Inflammatory macrophage treated with lipopolysaccharide for 1 hour (primary cell): ENCODE results near the gene RRP15.
A peak's percentile ranks its signal among the peaks of the same experiment; 100 is the strongest.

Experiments used
- DNase-seq, 2 donors: peaks; one replicate each; pipeline ENCODE4 v3.0.0-alpha.2; 2020 to 2022

Gene RRP15

DNA sequence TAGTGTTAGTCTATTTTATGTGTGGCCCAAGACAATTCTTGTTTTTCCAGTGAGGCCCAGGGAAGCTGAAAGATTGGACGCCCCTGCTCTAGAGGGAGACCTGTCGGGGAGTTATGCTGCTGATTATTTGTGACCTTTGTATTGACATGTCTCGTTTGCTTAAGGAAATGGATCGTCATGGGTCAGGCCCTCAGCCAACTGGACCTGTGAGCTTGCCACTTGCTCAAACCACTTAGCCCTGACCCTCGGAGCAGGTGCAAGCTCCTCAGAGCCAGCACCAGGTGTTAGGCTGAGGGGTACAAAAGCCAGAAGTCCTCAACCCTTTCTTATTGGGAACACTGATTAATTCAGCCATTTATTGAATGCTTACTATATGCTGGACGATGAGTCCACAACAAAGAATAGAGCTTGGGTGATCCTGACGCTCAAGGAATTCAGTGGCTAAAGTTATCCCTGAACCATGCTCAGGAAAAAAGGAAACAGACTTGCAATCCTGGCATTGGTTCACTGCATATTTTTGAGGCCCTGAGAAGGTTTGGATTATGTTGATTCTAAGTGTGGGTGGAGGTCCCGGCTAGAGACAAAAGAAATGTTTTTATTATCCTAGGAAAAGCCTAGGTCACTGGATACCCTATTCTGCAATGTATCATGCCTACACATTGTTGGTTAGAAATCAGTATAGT, 79.1 kb downstream of the RRP15 start:
- DNase-seq: no peak

DNA sequence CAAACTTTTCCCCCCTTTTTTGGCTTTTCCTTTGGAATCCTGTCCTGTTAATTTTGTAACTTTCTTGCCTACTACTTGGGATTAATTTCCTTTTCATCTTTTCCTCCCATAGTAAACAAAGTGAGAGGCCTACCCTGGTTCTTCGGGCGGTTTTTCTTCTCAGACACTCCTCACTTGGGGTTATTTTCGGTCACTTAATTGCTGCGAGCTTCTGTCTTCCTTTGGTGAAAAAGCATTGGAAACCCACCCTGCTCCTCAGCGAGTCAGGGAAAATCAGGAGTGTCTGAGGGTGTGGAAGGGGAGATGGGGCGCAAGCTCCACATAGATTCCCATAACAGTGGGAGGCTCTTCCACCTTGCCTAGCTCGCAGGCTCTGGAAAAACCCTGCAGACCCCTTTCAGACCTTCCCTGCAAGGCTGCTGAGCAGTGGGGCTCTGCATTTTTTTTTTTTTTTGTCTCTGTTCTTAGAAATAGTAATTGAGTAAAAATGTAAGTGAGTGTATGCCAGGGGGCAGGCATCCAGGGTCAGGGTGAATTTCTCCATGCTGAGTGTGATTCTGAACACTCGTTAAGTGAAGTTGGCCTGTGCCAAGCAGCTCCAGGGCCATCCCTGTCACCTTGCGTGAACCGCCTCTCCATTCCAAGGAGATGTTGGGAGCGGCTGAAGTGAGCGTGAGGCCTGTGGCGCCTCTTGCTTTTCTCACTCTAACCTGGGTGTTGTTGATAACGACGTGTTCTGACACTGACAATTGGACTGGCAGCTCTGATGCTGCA, 80.3 kb downstream of the RRP15 start:
- no peak for DNase-seq

DNA sequence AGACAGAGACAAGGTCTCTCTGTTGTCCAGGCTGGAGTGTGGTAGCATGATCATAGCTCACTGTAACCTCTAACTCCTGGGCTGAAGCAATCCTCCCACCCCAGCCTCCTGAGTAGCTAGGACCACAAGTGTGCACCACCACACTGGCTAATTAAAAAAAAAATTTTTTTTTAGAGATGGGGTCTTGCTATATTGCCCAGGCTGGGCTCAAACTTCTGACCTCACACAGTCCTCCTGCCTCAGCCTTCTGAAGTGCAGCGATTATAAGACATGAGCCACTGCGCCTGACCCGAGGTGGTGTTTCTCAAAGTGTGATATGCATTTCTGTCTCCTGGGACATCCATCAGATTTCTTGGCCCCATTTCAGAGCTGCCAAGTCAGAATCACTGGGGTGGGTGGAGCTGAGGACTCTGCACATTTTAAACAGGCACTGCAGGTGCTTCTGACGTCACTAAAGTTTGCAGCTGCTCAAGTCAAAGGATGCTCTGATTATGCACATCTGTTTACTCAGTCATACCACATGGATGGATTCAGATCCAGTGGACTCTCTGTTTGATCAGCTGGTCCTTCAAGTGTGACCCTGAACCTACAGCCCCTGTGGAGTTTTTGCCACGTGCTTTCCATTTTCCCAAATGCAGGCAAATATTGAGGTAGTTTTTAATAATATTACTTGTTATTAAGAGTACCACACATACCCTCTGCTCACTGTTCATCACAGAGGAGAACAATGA, 81.4 kb downstream of the RRP15 start:
- no peak for DNase-seq

GRCh38 chr1:218367118-218367517, 82.0 kb downstream of the RRP15 start:
- no peak for DNase-seq

GRCh38 chr1:218368686-218369085, 83.6 kb downstream of the RRP15 start:
- DNase-seq: no peak

DNA sequence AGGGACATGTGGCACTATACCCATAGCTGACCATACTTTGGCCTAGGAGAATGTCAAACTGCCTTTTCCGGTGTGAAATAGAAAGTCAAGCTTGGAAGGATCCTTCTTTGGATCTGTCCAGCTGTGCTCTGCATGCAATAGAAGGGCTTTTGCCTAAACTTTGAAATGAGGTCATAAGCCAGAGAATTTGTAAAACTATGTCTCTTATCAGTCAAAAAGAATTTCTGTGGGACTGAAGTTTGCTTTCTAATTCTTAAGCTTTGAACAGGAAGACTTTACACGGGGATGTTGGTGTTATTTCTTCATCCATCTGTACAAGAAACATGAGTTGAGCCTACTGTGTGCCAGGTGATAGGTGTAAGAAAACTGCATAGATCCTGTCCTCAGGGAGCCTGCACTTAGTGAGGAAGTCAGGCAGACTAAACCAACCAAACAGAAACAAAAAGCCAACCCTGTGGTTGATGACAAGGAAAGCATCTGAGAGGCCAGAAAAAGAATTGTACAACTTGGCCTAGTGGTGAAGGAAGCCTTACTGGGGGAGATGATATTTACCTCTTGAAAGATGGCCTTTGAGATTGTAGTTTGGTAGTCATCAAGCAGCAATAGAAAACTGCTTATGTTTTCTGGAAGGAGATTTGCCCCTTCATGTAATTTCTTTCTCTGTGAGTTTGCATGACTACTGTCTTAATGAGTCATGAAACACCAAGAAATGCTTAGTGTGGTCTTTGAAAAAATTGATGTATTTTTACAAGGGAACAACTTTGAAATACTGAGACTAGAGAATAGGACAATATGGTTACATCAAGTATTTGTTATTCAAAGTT, 84.8 kb downstream of the RRP15 start:
- no peak for DNase-seq

DNA sequence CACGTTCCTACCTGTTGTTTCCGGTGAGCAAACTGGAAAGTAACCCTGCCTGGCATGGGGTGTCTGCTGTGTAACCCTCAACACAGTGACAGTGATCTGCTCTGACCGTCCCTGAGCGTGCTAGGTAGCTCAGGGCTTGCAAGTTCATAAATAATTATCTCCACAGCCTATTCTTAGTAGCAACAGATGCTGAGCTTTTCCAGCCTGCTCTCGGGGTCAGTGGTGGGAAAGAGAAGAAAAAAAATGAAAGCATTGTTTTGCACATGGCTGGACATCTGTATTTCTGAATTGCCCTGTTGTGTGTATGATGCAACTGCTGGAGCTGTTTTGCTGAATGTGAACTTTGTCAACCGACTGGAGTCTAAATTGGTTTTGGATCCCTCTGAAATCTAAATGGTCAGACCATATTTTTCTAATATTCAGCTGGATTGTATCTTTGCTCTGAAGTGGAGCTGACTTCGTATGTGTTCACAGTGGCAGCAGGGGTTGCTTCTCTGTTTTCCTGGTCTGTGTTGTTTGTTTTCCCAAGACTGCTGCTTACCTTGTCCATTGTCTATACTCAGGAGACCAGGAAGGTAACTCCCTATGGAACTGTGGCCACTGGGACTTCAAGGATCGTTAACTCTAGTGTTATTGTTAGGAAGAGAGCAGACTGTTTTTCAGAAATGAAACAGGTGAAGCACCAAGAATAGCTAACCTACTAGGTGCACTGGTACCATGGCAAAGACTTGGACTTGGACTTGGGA, 87.0 kb downstream of the RRP15 start:
- DNase-seq: no peak

- peak in 1 of 2 donors; percentile 10 for DNase-seq
Observed at GRCh38 chr1:218374401-218375353, 89.6 kb downstream of the RRP15 start.

DNA sequence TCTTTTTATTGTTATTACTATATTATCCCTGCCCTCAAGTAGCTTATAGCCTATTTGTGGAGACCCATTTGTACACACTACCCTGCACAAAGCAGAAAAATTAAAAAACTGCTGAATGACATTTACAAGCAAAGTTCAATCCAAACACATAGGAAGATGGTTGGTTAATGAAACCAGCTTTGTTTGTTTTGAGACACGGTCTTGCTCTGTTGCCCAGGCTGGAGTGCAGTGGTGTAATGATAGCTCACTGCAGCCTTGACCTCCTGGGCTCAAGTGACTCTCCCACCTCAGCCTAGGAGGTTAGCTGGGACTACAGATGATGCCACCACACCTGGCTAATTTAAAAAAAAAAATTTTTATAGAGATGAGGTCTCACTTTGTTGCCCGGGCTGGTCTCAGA, 91.6 kb downstream of the RRP15 start:
- no peak for DNase-seq

DNA sequence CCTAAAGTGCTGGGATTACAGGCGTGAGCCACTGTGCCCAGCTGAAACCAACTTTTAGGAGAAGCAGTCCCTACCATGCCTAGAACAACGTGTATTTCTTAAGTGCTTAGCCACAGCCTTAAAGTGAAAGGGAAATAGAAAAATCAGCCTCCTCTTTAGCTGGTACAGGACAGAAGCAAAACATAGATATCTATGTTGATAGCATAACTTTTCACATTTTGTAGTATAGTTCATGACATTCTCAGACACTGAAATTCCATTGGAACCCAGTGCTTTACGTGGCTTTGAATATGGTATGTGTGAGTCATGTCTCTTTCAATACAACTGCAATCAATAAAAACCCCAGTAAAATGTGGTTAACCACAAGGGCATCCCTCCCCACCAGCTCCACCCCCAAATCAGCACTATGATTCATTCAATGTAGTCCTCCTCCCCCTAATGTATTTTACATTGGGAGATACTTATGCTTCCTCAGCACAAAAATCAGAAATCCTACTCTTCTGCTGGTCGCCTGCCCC, 92.1 kb downstream of the RRP15 start:
- DNase-seq: peak; percentile 69 to 77

DNA sequence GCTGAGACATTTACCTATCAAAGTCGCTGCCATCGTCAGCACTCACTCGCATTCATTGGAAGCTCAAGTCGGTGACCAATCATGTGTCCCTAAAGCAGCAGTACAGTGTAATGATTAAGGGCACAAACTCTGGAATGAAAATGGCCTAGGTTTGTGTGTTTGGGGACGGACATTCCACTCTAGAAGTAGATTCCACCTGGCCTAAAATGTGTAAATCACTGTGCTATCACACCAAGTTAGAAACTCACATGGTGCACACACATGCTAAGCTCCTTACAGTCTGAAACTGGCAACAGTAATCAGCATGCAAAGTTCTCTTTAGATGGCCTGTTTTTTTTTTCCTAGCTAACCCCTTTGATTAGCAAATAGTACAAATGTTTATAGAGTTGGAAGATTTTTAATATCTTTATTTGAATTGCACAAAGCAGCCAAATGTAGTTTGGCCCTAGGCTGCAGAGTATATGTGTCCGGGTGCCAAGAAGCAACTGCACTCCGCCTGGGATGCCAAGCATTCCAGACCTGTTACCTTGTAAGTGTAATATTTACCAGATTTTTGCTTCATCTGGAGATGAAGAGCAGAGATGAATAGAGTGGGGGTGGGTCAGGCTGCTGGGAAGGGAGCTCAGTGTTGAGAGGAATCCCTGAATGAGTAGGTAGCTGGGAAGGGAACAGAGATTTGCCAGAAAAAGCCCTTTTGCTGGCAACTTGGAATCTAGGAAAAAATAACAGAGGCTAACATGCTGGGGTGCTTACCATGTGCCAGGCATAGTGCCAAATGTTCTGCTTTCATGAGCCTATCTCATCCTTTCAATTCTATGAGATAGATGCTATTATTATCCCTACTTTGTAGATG, 95.3 kb downstream of the RRP15 start:
- DNase-seq: no peak

GRCh38 chr1:218382261-218382660, 97.2 kb downstream of the RRP15 start:
- DNase-seq: no peak

DNA sequence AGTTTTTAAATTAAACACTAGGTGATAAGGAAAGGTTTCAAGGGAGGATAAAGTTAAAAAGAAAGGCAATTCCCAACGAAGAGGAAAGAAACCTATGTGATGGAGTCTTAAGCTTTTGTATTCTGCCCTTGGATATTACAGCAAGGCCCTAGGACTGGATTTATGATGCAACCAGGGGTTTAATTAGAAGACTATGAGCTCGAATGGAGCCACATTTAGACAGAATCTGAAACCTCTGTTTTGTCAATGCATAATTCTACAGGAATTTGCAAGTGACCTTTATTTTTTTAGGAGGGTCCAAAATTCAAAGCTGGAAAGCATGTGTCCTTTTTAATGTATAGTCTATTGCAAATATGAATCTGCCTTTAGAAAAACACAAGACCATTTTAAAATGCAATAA, 98.0 kb downstream of the RRP15 start:
- no peak for DNase-seq

DNA sequence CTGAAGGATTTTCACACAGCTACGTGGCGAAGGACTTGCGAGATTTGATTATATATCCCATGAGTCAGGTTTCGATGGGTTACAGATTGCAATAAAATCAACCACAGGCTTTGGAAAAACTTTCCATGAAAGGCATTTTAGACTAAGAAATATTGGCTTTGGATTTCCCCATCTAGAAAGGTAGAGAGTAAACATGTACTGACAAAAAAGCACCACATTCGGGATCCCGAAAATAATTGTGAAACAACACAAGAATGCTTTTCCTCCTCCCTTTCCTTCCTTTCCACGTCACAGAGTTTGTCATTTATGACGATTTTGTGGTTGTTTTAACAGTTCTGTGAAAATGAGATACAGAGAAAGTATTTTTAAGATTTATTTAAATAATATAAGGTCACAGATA, 98.6 kb downstream of the RRP15 start:
- DNase-seq: no peak

DNA sequence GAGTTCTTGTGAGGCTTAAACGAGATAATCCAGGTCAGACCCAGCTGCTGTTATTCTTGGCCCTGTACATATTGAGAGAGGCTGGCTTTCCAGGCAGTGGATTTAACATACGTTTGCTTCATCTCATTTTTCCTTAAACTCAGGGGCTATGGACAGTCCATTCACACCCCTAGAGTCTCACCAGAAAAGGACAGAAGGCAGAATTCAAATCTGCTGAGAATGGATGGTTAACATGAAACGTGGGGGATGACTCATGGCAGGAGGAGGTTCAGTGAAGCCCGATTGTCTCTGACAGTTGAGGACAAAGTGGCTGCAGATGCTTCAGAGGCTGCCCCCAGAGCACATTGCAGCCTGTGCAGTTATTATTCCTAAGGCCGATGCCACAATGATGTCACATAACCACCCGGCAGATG, 99.5 kb downstream of the RRP15 start:
- DNase-seq: no peak
